ENCODE data around the gene SNX13.

SNX13 gene

DNA sequence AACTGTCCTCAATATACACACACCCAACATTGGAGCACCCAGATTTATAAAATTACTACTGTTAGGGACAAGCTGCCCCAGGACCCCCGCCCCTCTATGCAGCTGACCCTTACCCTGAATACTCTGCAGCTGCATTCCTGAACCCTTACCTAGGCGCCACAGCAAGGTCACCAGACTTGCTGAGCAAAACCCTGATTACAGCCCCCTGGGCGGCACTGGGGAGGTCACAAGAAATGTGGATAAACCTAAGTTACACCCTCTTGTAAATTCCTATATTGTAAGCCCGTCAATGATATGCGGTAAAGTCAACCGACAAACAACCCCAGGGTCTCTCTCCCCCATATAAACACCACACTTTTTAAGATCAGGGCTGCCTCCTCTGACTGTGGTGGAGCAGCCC, 25.1 kb downstream of the SNX13 start:
- Histone ChIP-seq H3K27me3 (ENCODE audit: insufficient read depth, low read length) (no peaks in the 10 kb centered on the region), H3K4ac (ENCODE audit: low read depth, low read length) (no peak overlapping the region), H4K91ac (ENCODE audit: low read depth, low read length) (no peak overlapping the region), H3K27ac (ENCODE audit: low read depth, low read length) (no peak overlapping the region), H2AFZ (ENCODE audit: insufficient read depth, low read length, poor library complexity) (no peak overlapping the region), H4K8ac (ENCODE audit: low read depth, low read length) (no peak overlapping the region), H3K4me2 (ENCODE audit: low read length) (peak overlapping the region; percentile 19), H3K9me3 (ENCODE audit: insufficient read depth, low read depth, low read length) (no peaks in the 10 kb centered on the region), H2BK120ac (ENCODE audit: insufficient read depth, low read length, poor library complexity) (no peak overlapping the region), H3K9ac (ENCODE audit: low read length) (no peak overlapping the region), H2BK5ac (ENCODE audit: low read depth, low read length, poor library complexity) (no peak overlapping the region), H4K12ac (ENCODE audit: low read depth, low read length) (no peak overlapping the region), H3K79me1 (ENCODE audit: low read length) (peaks cover 2% of the 10 kb centered on the region), H3K14ac (ENCODE audit: low read length) (no peak overlapping the region), H3K23ac (ENCODE audit: low read length) (no peak overlapping the region), H3K18ac (ENCODE audit: low read length) (no peak overlapping the region), H2AK5ac (ENCODE audit: low read length) (no peak overlapping the region), H3K4me3 (ENCODE audit: low read depth, low read length) (no peak overlapping the region), H3K4me1 (ENCODE audit: control insufficient read depth in 1 of 2, insufficient read depth in 2 of 2, low read length in 2 of 2) (peaks cover 4 to 9% of the 10 kb centered on the region in 2 experiments), H2BK12ac (ENCODE audit: low read length) (no peak overlapping the region), H3K36me3 (ENCODE audit: control insufficient read depth in 1 of 2, insufficient read depth in 2 of 2, low read length in 2 of 2) (no peaks in the 10 kb centered on the region), H3K79me2 (ENCODE audit: control insufficient read depth, insufficient read depth, low read length, poor library complexity) (peaks cover 8% of the 10 kb centered on the region)
- DNase-seq: no peak
- no CpG with 5 or more reads among the region's 6 CpGs for WGBS (ENCODE audit: extremely low coverage, insufficient coverage, insufficient read length)

DNA sequence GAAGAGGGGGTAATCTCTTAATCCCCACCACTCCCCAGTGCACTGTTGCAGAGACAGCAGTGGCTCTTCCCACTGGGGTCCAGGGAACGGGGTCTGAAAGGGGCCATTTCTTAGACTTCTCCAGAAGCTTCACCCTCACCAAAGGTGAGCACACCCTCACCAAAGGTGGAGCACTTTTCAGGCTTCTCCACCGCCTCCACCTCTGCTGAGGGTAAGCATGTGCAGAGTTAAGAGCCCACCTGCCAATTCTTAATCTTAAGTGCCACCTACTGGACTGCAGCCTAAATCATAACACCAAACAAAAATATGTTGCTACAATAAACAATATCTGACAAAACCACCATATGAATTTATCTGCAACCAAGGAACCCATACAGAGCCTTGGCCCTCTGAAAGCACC, 27.0 kb downstream of the SNX13 start:
- H3K79me2 ChIP-seq (ENCODE audit: control insufficient read depth, insufficient read depth, low read length, poor library complexity): peaks cover 8% of the 10 kb centered on the region
- no peak overlapping the region for H2BK5ac ChIP-seq (ENCODE audit: low read depth, low read length, poor library complexity)
- no peak overlapping the region for H4K8ac ChIP-seq (ENCODE audit: low read depth, low read length)
- peaks cover 2% of the 10 kb centered on the region for H3K79me1 ChIP-seq (ENCODE audit: low read length)
- no peak overlapping the region for H2BK120ac ChIP-seq (ENCODE audit: insufficient read depth, low read length, poor library complexity)
- no peaks in the 10 kb centered on the region for H3K9me3 ChIP-seq (ENCODE audit: insufficient read depth, low read depth, low read length)
- H4K12ac ChIP-seq (ENCODE audit: low read depth, low read length): no peak overlapping the region
- DNase-seq: no peak
- no peak overlapping the region for H3K4me3 ChIP-seq (ENCODE audit: low read depth, low read length)
- peaks cover 4 to 9% of the 10 kb centered on the region in 2 experiments for H3K4me1 ChIP-seq (ENCODE audit: control insufficient read depth in 1 of 2, insufficient read depth in 2 of 2, low read length in 2 of 2)
- H3K14ac ChIP-seq (ENCODE audit: low read length): no peak overlapping the region
- peak overlapping the region; percentile 30 for H3K4ac ChIP-seq (ENCODE audit: low read depth, low read length)
- no peak overlapping the region for H3K9ac ChIP-seq (ENCODE audit: low read length)
- H2AFZ ChIP-seq (ENCODE audit: insufficient read depth, low read length, poor library complexity): no peak overlapping the region
- no peak overlapping the region for H3K4me2 ChIP-seq (ENCODE audit: low read length)
- no peak overlapping the region for H3K23ac ChIP-seq (ENCODE audit: low read length)
- no CpG with 5 or more reads among the region's 2 CpGs for WGBS (ENCODE audit: extremely low coverage, insufficient coverage, insufficient read length)
- H3K27ac ChIP-seq (ENCODE audit: low read depth, low read length): no peak overlapping the region
- H3K18ac ChIP-seq (ENCODE audit: low read length): no peak overlapping the region
- H2AK5ac ChIP-seq (ENCODE audit: low read length): no peak overlapping the region
- H4K91ac ChIP-seq (ENCODE audit: low read depth, low read length): no peak overlapping the region
- H3K36me3 ChIP-seq (ENCODE audit: control insufficient read depth in 1 of 2, insufficient read depth in 2 of 2, low read length in 2 of 2): no peaks in the 10 kb centered on the region
- no peaks in the 10 kb centered on the region for H3K27me3 ChIP-seq (ENCODE audit: insufficient read depth, low read length)
- no peak overlapping the region for H2BK12ac ChIP-seq (ENCODE audit: low read length)

DNA sequence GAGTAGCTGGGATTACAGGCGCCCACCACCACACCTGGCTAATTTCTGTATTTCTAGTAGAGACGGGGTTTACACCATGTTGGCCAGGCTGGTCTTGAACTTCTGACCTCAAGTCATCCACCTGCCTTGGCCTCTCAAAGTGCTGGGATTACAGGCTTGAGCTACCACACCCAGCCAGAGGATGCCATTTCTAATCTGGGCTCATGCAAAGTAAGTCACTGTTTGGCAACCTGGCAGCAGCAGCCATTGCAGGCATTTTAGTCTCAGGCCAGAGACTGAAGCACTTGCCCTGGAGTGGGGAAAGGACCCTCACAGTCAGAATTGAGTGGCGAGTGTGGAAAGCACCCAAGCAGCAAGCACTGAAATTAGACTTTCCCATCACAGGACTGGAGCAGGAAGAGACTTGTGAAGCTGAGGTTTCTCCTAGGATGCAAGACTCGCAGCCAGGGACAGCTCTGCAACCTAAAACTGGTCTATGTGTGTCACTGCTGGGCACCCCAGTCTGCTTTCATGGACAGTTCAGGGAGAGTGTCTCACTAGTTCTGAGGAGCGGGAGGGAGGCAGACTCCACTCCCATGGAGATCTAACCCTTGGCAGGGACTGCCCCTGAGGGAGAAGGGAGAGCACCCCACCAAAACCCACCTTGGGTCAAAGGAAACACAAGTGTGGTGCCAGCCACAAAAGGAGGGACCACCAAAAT, 27.6 kb downstream of the SNX13 start:
- H3K9me3 ChIP-seq (ENCODE audit: insufficient read depth, low read depth, low read length): no peaks in the 10 kb centered on the region
- H2BK120ac ChIP-seq (ENCODE audit: insufficient read depth, low read length, poor library complexity): no peak overlapping the region
- H4K91ac ChIP-seq (ENCODE audit: low read depth, low read length): no peak overlapping the region
- H3K4ac ChIP-seq (ENCODE audit: low read depth, low read length): peak overlapping the region; percentile 30
- DNase-seq: no peak
- H3K79me2 ChIP-seq (ENCODE audit: control insufficient read depth, insufficient read depth, low read length, poor library complexity): peaks cover 8% of the 10 kb centered on the region
- H3K27me3 ChIP-seq (ENCODE audit: insufficient read depth, low read length): no peaks in the 10 kb centered on the region
- no peak overlapping the region for H3K9ac ChIP-seq (ENCODE audit: low read length)
- no peak overlapping the region for H3K14ac ChIP-seq (ENCODE audit: low read length)
- H3K4me2 ChIP-seq (ENCODE audit: low read length): no peak overlapping the region
- peaks cover 2% of the 10 kb centered on the region for H3K79me1 ChIP-seq (ENCODE audit: low read length)
- H3K23ac ChIP-seq (ENCODE audit: low read length): no peak overlapping the region
- H3K4me1 ChIP-seq (ENCODE audit: control insufficient read depth in 1 of 2, insufficient read depth in 2 of 2, low read length in 2 of 2): peaks cover 4 to 9% of the 10 kb centered on the region in 2 experiments
- H2AK5ac ChIP-seq (ENCODE audit: low read length): no peak overlapping the region
- H3K18ac ChIP-seq (ENCODE audit: low read length): peak overlapping the region; percentile 23
- no peak overlapping the region for H4K12ac ChIP-seq (ENCODE audit: low read depth, low read length)
- no peak overlapping the region for H3K27ac ChIP-seq (ENCODE audit: low read depth, low read length)
- no peak overlapping the region for H4K8ac ChIP-seq (ENCODE audit: low read depth, low read length)
- no peak overlapping the region for H2BK12ac ChIP-seq (ENCODE audit: low read length)
- WGBS (ENCODE audit: extremely low coverage, insufficient coverage, insufficient read length): no CpG with 5 or more reads among the region's 5 CpGs
- no peak overlapping the region for H2AFZ ChIP-seq (ENCODE audit: insufficient read depth, low read length, poor library complexity)
- H2BK5ac ChIP-seq (ENCODE audit: low read depth, low read length, poor library complexity): no peak overlapping the region
- no peak overlapping the region for H3K4me3 ChIP-seq (ENCODE audit: low read depth, low read length)
- no peaks in the 10 kb centered on the region for H3K36me3 ChIP-seq (ENCODE audit: control insufficient read depth in 1 of 2, insufficient read depth in 2 of 2, low read length in 2 of 2)

GRCh38 chr7:17912050-17912449, 28.2 kb downstream of the SNX13 start:
- no peak overlapping the region for H4K91ac ChIP-seq (ENCODE audit: low read depth, low read length)
- H2BK12ac ChIP-seq (ENCODE audit: low read length): no peak overlapping the region
- H3K27ac ChIP-seq (ENCODE audit: low read depth, low read length): no peak overlapping the region
- H3K4ac ChIP-seq (ENCODE audit: low read depth, low read length): peak overlapping the region; percentile 62
- no peaks in the 10 kb centered on the region for H3K9me3 ChIP-seq (ENCODE audit: insufficient read depth, low read depth, low read length)
- H2BK5ac ChIP-seq (ENCODE audit: low read depth, low read length, poor library complexity): no peak overlapping the region
- no peak overlapping the region for H3K9ac ChIP-seq (ENCODE audit: low read length)
- H3K4me1 ChIP-seq (ENCODE audit: control insufficient read depth in 1 of 2, insufficient read depth in 2 of 2, low read length in 2 of 2): peaks cover 4 to 9% of the 10 kb centered on the region in 2 experiments
- H2BK120ac ChIP-seq (ENCODE audit: insufficient read depth, low read length, poor library complexity): no peak overlapping the region
- WGBS (ENCODE audit: extremely low coverage, insufficient coverage, insufficient read length): no CpG with 5 or more reads among the region's 1 CpG
- no peak overlapping the region for H3K23ac ChIP-seq (ENCODE audit: low read length)
- no peak for DNase-seq
- no peak overlapping the region for H3K4me2 ChIP-seq (ENCODE audit: low read length)
- no peaks in the 10 kb centered on the region for H3K36me3 ChIP-seq (ENCODE audit: control insufficient read depth in 1 of 2, insufficient read depth in 2 of 2, low read length in 2 of 2)
- H3K79me2 ChIP-seq (ENCODE audit: control insufficient read depth, insufficient read depth, low read length, poor library complexity): peaks cover 8% of the 10 kb centered on the region
- H3K4me3 ChIP-seq (ENCODE audit: low read depth, low read length): no peak overlapping the region
- peak overlapping the region; percentile 43 for H4K12ac ChIP-seq (ENCODE audit: low read depth, low read length)
- H2AK5ac ChIP-seq (ENCODE audit: low read length): no peak overlapping the region
- no peaks in the 10 kb centered on the region for H3K27me3 ChIP-seq (ENCODE audit: insufficient read depth, low read length)
- H3K18ac ChIP-seq (ENCODE audit: low read length): no peak overlapping the region
- H3K14ac ChIP-seq (ENCODE audit: low read length): no peak overlapping the region
- H3K79me1 ChIP-seq (ENCODE audit: low read length): peaks cover 2% of the 10 kb centered on the region
- H4K8ac ChIP-seq (ENCODE audit: low read depth, low read length): no peak overlapping the region
- no peak overlapping the region for H2AFZ ChIP-seq (ENCODE audit: insufficient read depth, low read length, poor library complexity)

Data from trophoblast cell (in vitro differentiated cells and primary cell).